Fibroblast of lung (primary cell): ENCODE results near the gene RNASE12. TPM values are rescaled to one million over a fixed set of nuclear protein-coding genes. Genes with fewer than 3 reads are reported as not detected.
"Not testable (repeated sequence)": the region's sequence is repeated elsewhere in the genome, so short reads cannot be mapped to it uniquely, and the experiment has no call there.

Experiments used
- DNase-seq, 2 donors: peaks; one replicate each; pipeline versions ENCODE4 v3.0.0 to v3.0.0-alpha.2; 2010; ENCODE audit warnings: low read depth in 2 of 2
- H2AFZ ChIP-seq: 2 replicates; pipeline ENCODE4 v1.5.1; 2012; ENCODE audit warnings: low read length, control low read depth, inconsistent platforms
- H3K27ac ChIP-seq: 2 replicates; pipeline ENCODE4 v1.5.1; 2011; ENCODE audit warnings: low read length, control low read depth; ENCODE audit not compliant: insufficient read depth
- H3K27me3 ChIP-seq: 2 replicates; pipeline ENCODE4 v1.5.1; 2011; ENCODE audit warnings: mild to moderate bottlenecking, low read length; ENCODE audit not compliant: control insufficient read depth, insufficient read depth
- H3K36me3 ChIP-seq: 2 replicates; pipeline ENCODE4 v1.5.1; 2011; ENCODE audit warnings: low read length; ENCODE audit not compliant: control insufficient read depth, insufficient read depth
- H3K4me1 ChIP-seq: 2 replicates; pipeline ENCODE4 v1.5.1; 2011; ENCODE audit warnings: low read length; ENCODE audit not compliant: control insufficient read depth, insufficient read depth; ENCODE audit errors: extremely low read depth
- H3K4me2 ChIP-seq: 2 replicates; pipeline ENCODE4 v1.5.1; 2011; ENCODE audit warnings: low read length, control low read depth; ENCODE audit not compliant: insufficient read depth; ENCODE audit errors: extremely low read depth
- H3K4me3 ChIP-seq, 4 experiments: fragments of 200-600 bp in 1 of 4; sonication (generic) in 1 of 4; replicated peaks in 1 of 4; 2 replicates each; pipeline ENCODE4 v1.5.1; 2011 to 2016; ENCODE audit warnings: low read length in 4 of 4, low read depth in 3 of 4, mild to moderate bottlenecking in 3 of 4, control low read depth in 2 of 4, inconsistent platforms in 1 of 4, mixed read lengths in 1 of 4; ENCODE audit not compliant: insufficient read depth in 1 of 4; ENCODE audit errors: control extremely low read depth in 1 of 4
- H3K79me2 ChIP-seq: 2 replicates; pipeline ENCODE4 v1.5.1; 2012; ENCODE audit warnings: mild to moderate bottlenecking, low read length, inconsistent platforms; ENCODE audit not compliant: control insufficient read depth, insufficient read depth
- H3K9ac ChIP-seq: 2 replicates; pipeline ENCODE4 v1.5.1; 2011; ENCODE audit warnings: mild to moderate bottlenecking, low read length, control low read depth; ENCODE audit not compliant: insufficient read depth
- H3K9me3 ChIP-seq: 2 replicates; pipeline ENCODE4 v1.5.1; 2012; ENCODE audit warnings: low read depth, low read length; ENCODE audit not compliant: control insufficient read depth, insufficient read depth
- H4K20me1 ChIP-seq: 2 replicates; pipeline ENCODE4 v1.5.1; 2011; ENCODE audit warnings: low read length; ENCODE audit not compliant: control insufficient read depth, insufficient read depth; ENCODE audit errors: extremely low read depth
- EZH2 ChIP-seq: IDR thresholded peaks from 2 replicates; pipeline ENCODE4 v1.5.1; 2012; ENCODE audit warnings: low read length, control low read depth, mild to moderate bottlenecking; ENCODE audit errors: missing control alignments
- polyA plus RNA-seq, 2 donors: library from polyadenylated mRNA; depleted of rRNA in 1 of 2; stranded (reverse) in 1 of 2; unstranded in 1 of 2; fragments of >200 nt; gene quantifications; 2 replicates each; pipeline ENCODE4 v1.2.1, GENCODE V29; 2011 to 2012; ENCODE audit warnings: missing spikeins in 1 of 2
- total RNA-seq: library from RNA; depleted of rRNA; stranded (reverse); fragments of >200 nt; gene quantifications from 2 replicates; pipeline ENCODE4 v1.2.1, GENCODE V29; 2014
- TF ChIP-seq, protein P1 (sequence below), 2 donors: IDR thresholded peaks in 1 of 2; conservative IDR thresholded peaks in 1 of 2; 1 replicate in 1 of 2; 2 replicates in 1 of 2; pipeline ENCODE4 v1.5.1; 2011 to 2012; ENCODE audit warnings: low read length in 2 of 2, control low read depth in 1 of 2, inconsistent platforms in 1 of 2, low read depth in 1 of 2, mild to moderate bottlenecking in 1 of 2

The RNASE12 gene
- total and polyA plus RNA-seq, 2 donors (not counting 1 experiment from before 2014, with no cell fraction given): not detected

DNA sequence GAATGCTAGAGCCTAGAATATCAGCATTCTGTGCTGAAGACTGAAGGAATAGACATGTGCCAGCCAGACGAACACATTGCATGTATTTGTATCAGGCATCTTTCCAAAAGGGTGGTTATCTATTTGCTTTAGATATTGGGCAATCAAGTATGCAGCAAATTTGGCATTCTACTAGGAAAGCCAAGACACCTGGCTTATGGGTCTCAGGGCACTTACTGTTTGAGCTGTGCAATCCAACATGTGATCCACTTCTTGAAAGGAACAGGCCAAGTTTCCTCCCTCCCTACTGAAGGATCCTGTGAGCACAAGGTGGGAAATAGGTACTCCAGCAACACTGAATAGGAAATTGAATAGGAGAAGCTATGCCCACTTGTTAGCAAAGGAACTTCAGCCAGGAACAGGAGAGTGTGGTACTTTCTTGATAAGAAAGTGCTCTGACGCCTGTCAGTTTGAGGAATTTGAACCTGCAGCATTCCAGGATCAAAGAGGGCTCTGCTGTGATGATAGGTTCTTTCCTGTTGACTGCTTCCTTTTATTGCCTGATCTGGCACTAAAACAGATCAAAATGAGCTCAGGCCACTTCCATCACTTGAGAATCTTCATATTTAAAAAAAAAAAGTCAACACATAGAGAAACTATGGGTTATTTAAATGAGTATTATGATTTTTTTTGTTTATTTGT is 29.8 kb upstream of the RNASE12 start:
- peaks cover 4% of the 10 kb centered on the region for H3K4me1 ChIP-seq
- H3K36me3 ChIP-seq: no peaks in the 10 kb centered on the region
- TF ChIP-seq, protein P1, sequence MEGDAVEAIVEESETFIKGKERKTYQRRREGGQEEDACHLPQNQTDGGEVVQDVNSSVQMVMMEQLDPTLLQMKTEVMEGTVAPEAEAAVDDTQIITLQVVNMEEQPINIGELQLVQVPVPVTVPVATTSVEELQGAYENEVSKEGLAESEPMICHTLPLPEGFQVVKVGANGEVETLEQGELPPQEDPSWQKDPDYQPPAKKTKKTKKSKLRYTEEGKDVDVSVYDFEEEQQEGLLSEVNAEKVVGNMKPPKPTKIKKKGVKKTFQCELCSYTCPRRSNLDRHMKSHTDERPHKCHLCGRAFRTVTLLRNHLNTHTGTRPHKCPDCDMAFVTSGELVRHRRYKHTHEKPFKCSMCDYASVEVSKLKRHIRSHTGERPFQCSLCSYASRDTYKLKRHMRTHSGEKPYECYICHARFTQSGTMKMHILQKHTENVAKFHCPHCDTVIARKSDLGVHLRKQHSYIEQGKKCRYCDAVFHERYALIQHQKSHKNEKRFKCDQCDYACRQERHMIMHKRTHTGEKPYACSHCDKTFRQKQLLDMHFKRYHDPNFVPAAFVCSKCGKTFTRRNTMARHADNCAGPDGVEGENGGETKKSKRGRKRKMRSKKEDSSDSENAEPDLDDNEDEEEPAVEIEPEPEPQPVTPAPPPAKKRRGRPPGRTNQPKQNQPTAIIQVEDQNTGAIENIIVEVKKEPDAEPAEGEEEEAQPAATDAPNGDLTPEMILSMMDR (conservative IDR thresholded peaks at IDR 0.05 in 1 of 2, IDR thresholded peaks at IDR 0.05 in 1 of 2; ENCODE audit: low read depth in 1 of 2, low read length in 2 of 2): no peak
- TF ChIP-seq EZH2: no peak
- H3K27me3 ChIP-seq: no peaks in the 10 kb centered on the region
- H3K9ac ChIP-seq: no peak overlapping the region
- H3K27ac ChIP-seq: no peak overlapping the region
- no peaks in the 10 kb centered on the region for H4K20me1 ChIP-seq
- no peak overlapping the region for H3K4me3 ChIP-seq
- no peak overlapping the region for H3K4me2 ChIP-seq
- DNase-seq: no peak
- no peaks in the 10 kb centered on the region for H3K9me3 ChIP-seq
- H2AFZ ChIP-seq: no peak overlapping the region
- H3K79me2 ChIP-seq: no peaks in the 10 kb centered on the region

DNA sequence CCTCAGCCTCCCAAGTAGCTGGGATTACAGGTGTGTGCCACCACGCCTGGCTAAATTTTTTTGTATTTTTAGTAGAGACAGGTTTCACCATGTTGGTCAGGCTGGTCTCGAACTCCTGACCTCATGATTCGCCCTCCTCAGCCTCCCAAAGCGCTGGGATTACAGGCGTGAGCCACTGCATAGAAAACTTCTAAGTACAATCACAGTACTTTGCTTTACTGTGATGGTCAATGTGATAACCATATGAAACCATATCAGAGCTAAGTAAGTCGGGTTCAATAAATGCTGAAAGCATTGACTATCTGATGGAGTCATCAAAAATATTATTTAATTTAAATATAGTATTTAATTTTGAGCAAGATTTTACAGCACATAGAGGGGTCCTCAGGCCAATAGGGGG is 28.5 kb upstream of the RNASE12 start:
- H3K4me1 ChIP-seq, H3K9me3 ChIP-seq, H3K79me2 ChIP-seq, H2AFZ ChIP-seq, H3K27ac ChIP-seq, H3K9ac ChIP-seq, H3K4me3 ChIP-seq, H4K20me1 ChIP-seq, DNase-seq, H3K36me3 ChIP-seq, H3K27me3 ChIP-seq, H3K4me2 ChIP-seq: not testable (repeated sequence)

DNA sequence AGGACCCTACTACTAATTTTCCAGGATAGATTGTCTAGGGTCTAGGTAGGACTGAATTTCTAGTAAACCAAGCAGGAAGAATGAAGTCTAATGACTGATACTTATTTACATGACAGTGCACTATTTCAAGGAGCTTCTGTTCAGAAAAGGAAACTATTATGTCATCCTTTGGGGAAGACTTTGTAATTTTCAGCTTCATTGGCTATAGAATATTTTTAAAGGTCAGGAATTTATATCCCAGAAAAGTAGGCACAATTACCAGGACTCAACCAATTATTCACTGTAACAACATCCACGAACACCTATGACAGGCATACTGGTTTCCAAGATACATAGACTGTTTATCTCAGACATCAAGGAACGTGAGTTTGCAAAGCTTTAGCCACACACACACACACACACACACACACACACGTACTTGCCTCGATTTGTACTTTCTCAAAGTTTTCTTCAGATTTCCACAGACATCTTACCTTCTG is 27.1 kb upstream of the RNASE12 start:
- no peak overlapping the region for H3K4me3 ChIP-seq
- no peak for DNase-seq
- H3K27me3 ChIP-seq: no peaks in the 10 kb centered on the region

More for the DNA sequence above, 27.1 kb upstream of the RNASE12 start:
- H3K9me3 ChIP-seq: no peaks in the 10 kb centered on the region
- peaks cover 4% of the 10 kb centered on the region for H3K4me1 ChIP-seq
- H3K9ac ChIP-seq: no peak overlapping the region
- no peak overlapping the region for H2AFZ ChIP-seq
- no peak for TF ChIP-seq EZH2
- TF ChIP-seq, protein P1 (conservative IDR thresholded peaks at IDR 0.05 in 1 of 2, IDR thresholded peaks at IDR 0.05 in 1 of 2; ENCODE audit: low read depth in 1 of 2, low read length in 2 of 2): no peak
- no peaks in the 10 kb centered on the region for H3K36me3 ChIP-seq
- no peaks in the 10 kb centered on the region for H3K79me2 ChIP-seq
- no peak overlapping the region for H3K4me2 ChIP-seq
- H4K20me1 ChIP-seq: no peaks in the 10 kb centered on the region
- no peak overlapping the region for H3K27ac ChIP-seq
